Measurements from ENCODE around the gene TRMT44.

GRCh38 chr4:8453957-8454356, 13.4 kb downstream of the TRMT44 start:
- TF ChIP-seq, protein P1, sequence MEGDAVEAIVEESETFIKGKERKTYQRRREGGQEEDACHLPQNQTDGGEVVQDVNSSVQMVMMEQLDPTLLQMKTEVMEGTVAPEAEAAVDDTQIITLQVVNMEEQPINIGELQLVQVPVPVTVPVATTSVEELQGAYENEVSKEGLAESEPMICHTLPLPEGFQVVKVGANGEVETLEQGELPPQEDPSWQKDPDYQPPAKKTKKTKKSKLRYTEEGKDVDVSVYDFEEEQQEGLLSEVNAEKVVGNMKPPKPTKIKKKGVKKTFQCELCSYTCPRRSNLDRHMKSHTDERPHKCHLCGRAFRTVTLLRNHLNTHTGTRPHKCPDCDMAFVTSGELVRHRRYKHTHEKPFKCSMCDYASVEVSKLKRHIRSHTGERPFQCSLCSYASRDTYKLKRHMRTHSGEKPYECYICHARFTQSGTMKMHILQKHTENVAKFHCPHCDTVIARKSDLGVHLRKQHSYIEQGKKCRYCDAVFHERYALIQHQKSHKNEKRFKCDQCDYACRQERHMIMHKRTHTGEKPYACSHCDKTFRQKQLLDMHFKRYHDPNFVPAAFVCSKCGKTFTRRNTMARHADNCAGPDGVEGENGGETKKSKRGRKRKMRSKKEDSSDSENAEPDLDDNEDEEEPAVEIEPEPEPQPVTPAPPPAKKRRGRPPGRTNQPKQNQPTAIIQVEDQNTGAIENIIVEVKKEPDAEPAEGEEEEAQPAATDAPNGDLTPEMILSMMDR (IDR thresholded peaks at IDR 0.05), result no peak
- no peak for TF ChIP-seq POLR2A (IDR thresholded peaks at IDR 0.05)

Measured in adrenal gland (tissue), 5 donors.